ENCODE results near the gene CROCC2.

Gene CROCC2

DNA sequence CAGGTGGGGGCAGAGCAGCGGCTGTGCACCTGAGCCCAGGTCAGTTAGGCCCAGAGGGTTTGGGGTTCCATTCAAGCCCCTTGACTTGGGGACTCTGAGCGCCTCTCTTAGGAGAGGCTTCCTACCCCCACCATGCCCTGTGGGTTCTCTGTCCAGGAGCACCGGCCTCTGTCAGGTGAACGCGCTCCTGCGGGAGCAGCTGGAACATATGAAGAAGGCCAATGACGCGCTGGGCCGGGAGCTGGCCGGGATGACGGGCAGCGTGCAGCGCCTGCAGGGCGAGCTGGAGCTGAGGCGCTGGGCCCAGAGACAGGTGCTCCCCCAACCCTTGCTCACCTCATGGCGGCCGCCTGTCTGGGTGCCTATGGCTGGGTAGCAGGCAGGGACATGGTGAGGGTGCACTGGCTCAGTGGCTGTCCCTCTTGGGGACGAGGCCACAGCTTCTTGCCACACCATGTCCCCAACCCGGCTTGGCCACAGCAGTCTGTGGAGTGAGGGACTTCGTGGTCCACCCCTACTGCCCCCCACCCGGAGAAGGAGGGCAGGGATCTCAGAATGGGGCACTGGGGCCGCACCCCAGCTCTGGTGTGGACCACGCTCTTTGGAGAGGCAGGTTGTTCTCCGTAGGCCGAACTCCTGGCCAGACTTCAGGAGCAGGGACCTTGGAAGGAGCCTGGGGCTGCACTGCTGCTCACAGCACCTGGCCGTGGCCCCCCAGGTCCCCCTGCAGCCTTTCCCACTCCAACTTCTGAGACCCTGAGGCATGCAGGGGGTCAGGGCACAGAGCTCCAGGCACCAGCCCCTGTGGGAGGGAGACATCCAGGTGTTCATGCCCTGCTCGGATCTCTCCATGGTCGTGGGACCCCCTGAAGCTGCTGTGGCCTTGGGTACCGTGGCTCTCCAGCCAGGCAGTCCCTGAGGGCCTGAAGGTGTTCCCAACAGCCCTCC is 19.7 kb downstream of the CROCC2 start:
- Histone ChIP-seq H3K4me2 (ENCODE audit: insufficient read depth, low read length) (no peak overlapping the region), H3K9ac (ENCODE audit: low read depth, low read length) (no peak overlapping the region), H3K27ac (ENCODE audit: low read length) (no peak overlapping the region), H3K9me3 (ENCODE audit: insufficient read depth, low read length, severe bottlenecking) (no peaks in the 10 kb centered on the region), H2AFZ (ENCODE audit: low read depth, low read length) (no peak overlapping the region), H3K4me1 (ENCODE audit: insufficient read depth, low read length) (no peaks in the 10 kb centered on the region), H3K27me3 (ENCODE audit: insufficient read depth, low read length, poor library complexity) (no peaks in the 10 kb centered on the region), H3K4me3 (ENCODE audit: low read depth in 1 of 2, low read length in 2 of 2) (no peak overlapping the region), H3K36me3 (ENCODE audit: insufficient read depth, low read length) (no peaks in the 10 kb centered on the region), H4K20me1 (ENCODE audit: insufficient read depth, low read length) (peaks cover 16% of the 10 kb centered on the region; the same call in 1 of the 2 replicates), H3K79me2 (ENCODE audit: insufficient read depth, low read length) (no peaks in the 10 kb centered on the region)
- ATAC-seq (ENCODE audit: insufficient read depth, low read depth) (no peak; the same call in 2 of the 3 replicates), DNase-seq (no peak)
- TF ChIP-seq, protein P1, sequence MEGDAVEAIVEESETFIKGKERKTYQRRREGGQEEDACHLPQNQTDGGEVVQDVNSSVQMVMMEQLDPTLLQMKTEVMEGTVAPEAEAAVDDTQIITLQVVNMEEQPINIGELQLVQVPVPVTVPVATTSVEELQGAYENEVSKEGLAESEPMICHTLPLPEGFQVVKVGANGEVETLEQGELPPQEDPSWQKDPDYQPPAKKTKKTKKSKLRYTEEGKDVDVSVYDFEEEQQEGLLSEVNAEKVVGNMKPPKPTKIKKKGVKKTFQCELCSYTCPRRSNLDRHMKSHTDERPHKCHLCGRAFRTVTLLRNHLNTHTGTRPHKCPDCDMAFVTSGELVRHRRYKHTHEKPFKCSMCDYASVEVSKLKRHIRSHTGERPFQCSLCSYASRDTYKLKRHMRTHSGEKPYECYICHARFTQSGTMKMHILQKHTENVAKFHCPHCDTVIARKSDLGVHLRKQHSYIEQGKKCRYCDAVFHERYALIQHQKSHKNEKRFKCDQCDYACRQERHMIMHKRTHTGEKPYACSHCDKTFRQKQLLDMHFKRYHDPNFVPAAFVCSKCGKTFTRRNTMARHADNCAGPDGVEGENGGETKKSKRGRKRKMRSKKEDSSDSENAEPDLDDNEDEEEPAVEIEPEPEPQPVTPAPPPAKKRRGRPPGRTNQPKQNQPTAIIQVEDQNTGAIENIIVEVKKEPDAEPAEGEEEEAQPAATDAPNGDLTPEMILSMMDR (IDR thresholded peaks at IDR 0.05; ENCODE audit: borderline replicate concordance, extremely low read depth, low read length, poor library complexity, severe bottlenecking), result no peak
- TF ChIP-seq EZH2 (IDR thresholded peaks at IDR 0.05; ENCODE audit: borderline replicate concordance, low read depth, low read length, severe bottlenecking), result no peak

DNA sequence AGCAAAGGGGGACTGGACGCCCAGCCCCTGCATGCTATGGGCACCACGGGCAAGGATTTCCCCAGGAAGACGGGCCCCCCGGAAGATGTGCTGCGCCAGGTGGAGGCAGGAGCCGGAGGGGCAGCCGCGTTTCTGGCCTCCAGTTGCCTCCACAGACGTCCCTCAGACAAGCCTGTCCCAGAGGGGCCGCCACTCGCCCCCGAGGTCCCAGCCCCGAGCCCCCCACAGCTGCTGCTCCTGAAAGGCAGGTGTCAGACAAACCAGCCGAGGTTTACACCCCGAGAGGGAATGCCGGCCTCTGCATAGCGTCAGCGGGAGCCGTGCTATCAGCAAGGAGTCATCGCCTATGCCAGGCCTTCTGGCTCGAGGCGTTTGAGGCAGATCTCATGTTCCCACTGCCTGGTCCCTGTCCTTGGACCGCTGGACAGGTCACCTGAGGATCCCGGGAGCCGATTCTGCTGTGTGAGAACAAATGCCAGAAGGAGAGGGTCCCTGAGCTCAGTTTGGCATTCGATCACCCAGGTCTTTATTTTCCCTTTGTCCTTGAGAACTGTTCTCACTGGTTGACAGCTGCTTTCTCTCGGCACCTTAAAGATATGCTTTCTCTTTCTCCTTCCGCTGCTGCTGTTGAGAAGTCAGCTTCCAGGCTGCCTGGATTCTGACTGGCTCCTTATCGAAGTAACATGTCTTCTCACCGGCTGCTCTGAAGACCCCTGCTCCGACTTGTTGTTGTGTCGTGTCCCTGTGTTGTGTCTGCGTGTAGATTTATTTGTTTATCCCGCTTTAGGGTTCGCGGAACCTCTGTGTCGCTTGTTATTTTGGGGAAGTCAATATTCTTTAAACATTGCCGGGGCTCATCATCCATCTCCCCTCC is 20.6 kb downstream of the CROCC2 start:
- H3K9ac ChIP-seq (ENCODE audit: low read depth, low read length), result no peak overlapping the region
- no peaks in the 10 kb centered on the region for H3K79me2 ChIP-seq (ENCODE audit: insufficient read depth, low read length)
- H3K4me2 ChIP-seq (ENCODE audit: insufficient read depth, low read length), result no peak overlapping the region
- TF ChIP-seq, protein P1 (IDR thresholded peaks at IDR 0.05; ENCODE audit: borderline replicate concordance, extremely low read depth, low read length, poor library complexity, severe bottlenecking), result no peak
- TF ChIP-seq EZH2 (IDR thresholded peaks at IDR 0.05; ENCODE audit: borderline replicate concordance, low read depth, low read length, severe bottlenecking), result no peak
- no peak for DNase-seq
- H3K27ac ChIP-seq (ENCODE audit: low read length), result no peak overlapping the region
- H2AFZ ChIP-seq (ENCODE audit: low read depth, low read length), result no peak overlapping the region
- no peaks in the 10 kb centered on the region for H3K4me1 ChIP-seq (ENCODE audit: insufficient read depth, low read length)
- peaks cover 16% of the 10 kb centered on the region; the same call in 1 of the 2 replicates for H4K20me1 ChIP-seq (ENCODE audit: insufficient read depth, low read length)
- no peak overlapping the region for H3K4me3 ChIP-seq (ENCODE audit: low read depth in 1 of 2, low read length in 2 of 2)
- ATAC-seq (ENCODE audit: insufficient read depth, low read depth), result no peak
- H3K9me3 ChIP-seq (ENCODE audit: insufficient read depth, low read length, severe bottlenecking), result no peaks in the 10 kb centered on the region
- H3K36me3 ChIP-seq (ENCODE audit: insufficient read depth, low read length), result no peaks in the 10 kb centered on the region
- no peaks in the 10 kb centered on the region for H3K27me3 ChIP-seq (ENCODE audit: insufficient read depth, low read length, poor library complexity)

DNA sequence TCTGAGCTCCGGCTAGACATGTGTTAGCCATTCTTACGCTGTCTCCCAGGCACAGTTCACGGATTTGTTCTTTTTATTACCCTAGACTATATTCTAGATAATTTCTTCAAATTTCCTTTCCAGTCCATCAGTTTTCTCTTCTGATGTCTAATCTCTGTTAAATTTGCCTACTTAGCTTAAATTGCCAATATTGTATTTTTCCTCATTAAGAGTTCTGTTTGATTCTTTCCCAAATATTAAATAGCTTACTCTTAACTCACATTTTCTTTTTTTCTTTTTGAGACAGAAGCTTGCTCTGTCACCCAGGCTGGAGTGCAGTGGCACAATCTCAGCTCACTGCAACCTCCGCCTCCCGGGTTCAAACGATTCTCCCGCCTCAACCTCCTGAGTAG is 21.2 kb downstream of the CROCC2 start:
- no peak overlapping the region for H3K4me2 ChIP-seq (ENCODE audit: insufficient read depth, low read length)
- H3K79me2 ChIP-seq (ENCODE audit: insufficient read depth, low read length), result no peaks in the 10 kb centered on the region
- DNase-seq, result no peak
- no peak for TF ChIP-seq EZH2 (IDR thresholded peaks at IDR 0.05; ENCODE audit: borderline replicate concordance, low read depth, low read length, severe bottlenecking)
- TF ChIP-seq, protein P1 (IDR thresholded peaks at IDR 0.05; ENCODE audit: borderline replicate concordance, extremely low read depth, low read length, poor library complexity, severe bottlenecking), result no peak
- H3K36me3 ChIP-seq (ENCODE audit: insufficient read depth, low read length), result no peaks in the 10 kb centered on the region
- H3K27me3 ChIP-seq (ENCODE audit: insufficient read depth, low read length, poor library complexity), result no peaks in the 10 kb centered on the region
- no peak overlapping the region for H3K9ac ChIP-seq (ENCODE audit: low read depth, low read length)
- no peak overlapping the region for H3K4me3 ChIP-seq (ENCODE audit: low read depth in 1 of 2, low read length in 2 of 2)
- H4K20me1 ChIP-seq (ENCODE audit: insufficient read depth, low read length), result peaks cover 16% of the 10 kb centered on the region; the same call in 1 of the 2 replicates
- H2AFZ ChIP-seq (ENCODE audit: low read depth, low read length), result no peak overlapping the region
- ATAC-seq (ENCODE audit: insufficient read depth, low read depth), result no peak
- H3K4me1 ChIP-seq (ENCODE audit: insufficient read depth, low read length), result no peaks in the 10 kb centered on the region
- no peaks in the 10 kb centered on the region for H3K9me3 ChIP-seq (ENCODE audit: insufficient read depth, low read length, severe bottlenecking)
- no peak overlapping the region for H3K27ac ChIP-seq (ENCODE audit: low read length)

Data from DND-41 (cell line).